Lower leg skin (tissue), 4 donors: Measurements from ENCODE around the gene ARAP1. TPM values are rescaled to one million over a fixed set of nuclear protein-coding genes. Genes with fewer than 3 reads are reported as not detected.

ENCODE experiments used
- DNase-seq, 2 donors: peaks; one replicate each; pipeline ENCODE4 v3.0.0-alpha.2; 2019; ENCODE audit warnings: low spot score in 2 of 2
- H3K4me3 ChIP-seq: fragments of 200-600 bp; sonication (generic); 2 replicates; pipeline ENCODE4 v1.5.1; 2017; ENCODE audit warnings: mild to moderate bottlenecking, low read depth; ENCODE audit not compliant: poor library complexity, severe bottlenecking
- CTCF ChIP-seq, 3 donors: fragments of 450-650 bp; IDR thresholded peaks; one replicate each; pipeline ENCODE4 v1.5.1; 2016; ENCODE audit warnings: antibody characterized with exemption in 3 of 3, mild to moderate bottlenecking in 3 of 3, moderate library complexity in 2 of 3
- POLR2A ChIP-seq, 2 donors: fragments of 450-650 bp; IDR thresholded peaks; one replicate each; pipeline ENCODE4 v1.6.1; 2016 to 2017; ENCODE audit warnings: antibody characterized with exemption in 2 of 2, mild to moderate bottlenecking in 1 of 2, moderate library complexity in 1 of 2
- WGBS, 2 donors: methylation state at CpG; one replicate each; pipeline ENCODE4 v1.1.5; 2018; 5-methylcytosine and 5-hydroxymethylcytosine counted together
- intact Hi-C: fragments of 100-400 bp; cut with DNase I; formaldehyde crosslinking; loops from one replicate; pipeline ENCODE4 v1.15.0; 2023; ENCODE audit warnings: low total_unique reads
- total RNA-seq, 4 donors: library from RNA; depleted of rRNA; stranded (reverse); fragments of >200 nt; gene quantifications; one replicate each; pipeline ENCODE4 v1.1.0, GENCODE V29; 2016

ARAP1 gene
- total RNA-seq, 4 donors from 2014 or later: 60.6 to 89.6 (median 80.6) TPM

- no peak for TF ChIP-seq CTCF (IDR thresholded peaks at IDR 0.05)
- 74 to 75% methylated on average over 27 to 36 of the region's 44 CpGs for WGBS, 2 donors
- DNase-seq: peak; percentile 46 to 90
- no peak overlapping the region for H3K4me3 ChIP-seq
- intact Hi-C loops: no loop called here
Observed at GRCh38 chr11:72696866-72697700, 55.1 kb downstream of the ARAP1 start.

GRCh38 chr11:72695354-72695753, 56.9 kb downstream of the ARAP1 start:
- WGBS, 2 donors: 92 to 98% methylated on average over 7 of the region's 7 CpGs
- no peak for TF ChIP-seq POLR2A (IDR thresholded peaks at IDR 0.05)
- no peak for TF ChIP-seq CTCF (IDR thresholded peaks at IDR 0.05)
- no peak overlapping the region for H3K4me3 ChIP-seq
- DNase-seq: no peak
- intact Hi-C loops: no loop called here

GRCh38 chr11:72693271-72693968, 58.8 kb downstream of the ARAP1 start:
- intact Hi-C loops: no loop called here
- WGBS, 2 donors: 95 to 100% methylated on average over 4 to 14 of the region's 19 CpGs
- TF ChIP-seq POLR2A (IDR thresholded peaks at IDR 0.05): no peak
- H3K4me3 ChIP-seq: no peak overlapping the region
- no peak for DNase-seq

- H3K4me3 ChIP-seq: no peak overlapping the region
- TF ChIP-seq POLR2A (IDR thresholded peaks at IDR 0.05) (no peak), CTCF (IDR thresholded peaks at IDR 0.05) (no peak)
- no peak for DNase-seq
- intact Hi-C loops: no loop called here
- WGBS, 2 donors: 78 to 85% methylated on average over 9 of the region's 9 CpGs
Observed at GRCh38 chr11:72692498-72693237, 59.5 kb downstream of the ARAP1 start.

- intact Hi-C loops: no loop called here
- no peak for DNase-seq
- WGBS, 2 donors: 79 to 82% methylated on average over 4 of the region's 4 CpGs
- TF ChIP-seq CTCF (IDR thresholded peaks at IDR 0.05) (no peak), POLR2A (IDR thresholded peaks at IDR 0.05) (no peak)
- H3K4me3 ChIP-seq: no peak overlapping the region
Observed at GRCh38 chr11:72690166-72690565, 62.0 kb downstream of the ARAP1 start.

- 82 to 90% methylated on average over 7 of the region's 7 CpGs for WGBS, 2 donors
- H3K4me3 ChIP-seq: no peak overlapping the region
- no peak for TF ChIP-seq POLR2A (IDR thresholded peaks at IDR 0.05)
- no peak for TF ChIP-seq CTCF (IDR thresholded peaks at IDR 0.05)
- DNase-seq: no peak
- intact Hi-C loops: no loop called here
Observed at GRCh38 chr11:72688929-72689328, 63.3 kb downstream of the ARAP1 start.
